ENCODE data around the gene TNRC6C.

Gene TNRC6C

GRCh38 chr17:78044280-78044835 lies 85.9 kb downstream of the TNRC6C start:
- TF ChIP-seq CTCF (IDR thresholded peaks at IDR 0.05; ENCODE audit: low read depth, low read length), result no peak
- no peak for DNase-seq (ENCODE audit: low read depth, low spot score)

GRCh38 chr17:78045316-78045715 lies 86.8 kb downstream of the TNRC6C start:
- TF ChIP-seq CTCF (IDR thresholded peaks at IDR 0.05; ENCODE audit: low read depth, low read length), result no peak
- DNase-seq (ENCODE audit: low read depth, low spot score), result no peak
- H3K4me3 ChIP-seq (ENCODE audit: low read depth, low read length), result no peak overlapping the region
- in situ Hi-C loops (cut with HindIII; ENCODE audit: low sequenced_read_pairs), result no loop called here

More at GRCh38 chr17:78044280-78044835, 85.9 kb downstream of the TNRC6C start:
- in situ Hi-C loops (cut with HindIII; ENCODE audit: low sequenced_read_pairs), result no loop called here
- no peak overlapping the region for H3K4me3 ChIP-seq (ENCODE audit: low read depth, low read length)

DNA sequence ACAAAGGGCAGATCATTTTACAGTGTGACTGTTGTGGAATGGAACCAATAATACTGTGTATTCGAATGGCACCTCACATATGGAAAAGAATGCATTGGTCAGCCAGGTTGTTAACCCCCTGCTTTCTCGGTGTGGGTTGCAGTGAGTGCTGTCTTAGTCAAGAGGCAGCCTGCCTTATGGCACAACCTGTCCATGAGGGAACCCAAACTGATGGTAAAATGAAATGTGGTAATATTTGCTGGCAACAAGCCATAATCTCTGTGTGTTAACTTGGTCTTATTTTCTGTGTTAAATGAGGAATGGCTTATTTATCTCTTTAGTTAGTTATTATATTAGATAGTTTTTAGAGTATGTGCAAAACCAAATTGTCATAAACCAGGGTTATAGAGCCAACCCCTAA lies 88.4 kb downstream of the TNRC6C start:
- TF ChIP-seq CTCF (IDR thresholded peaks at IDR 0.05; ENCODE audit: low read depth, low read length), result no peak
- no peak overlapping the region for H3K4me3 ChIP-seq (ENCODE audit: low read depth, low read length)
- in situ Hi-C loops (cut with HindIII; ENCODE audit: low sequenced_read_pairs), result no loop called here
- DNase-seq (ENCODE audit: low read depth, low spot score), result no peak

DNA sequence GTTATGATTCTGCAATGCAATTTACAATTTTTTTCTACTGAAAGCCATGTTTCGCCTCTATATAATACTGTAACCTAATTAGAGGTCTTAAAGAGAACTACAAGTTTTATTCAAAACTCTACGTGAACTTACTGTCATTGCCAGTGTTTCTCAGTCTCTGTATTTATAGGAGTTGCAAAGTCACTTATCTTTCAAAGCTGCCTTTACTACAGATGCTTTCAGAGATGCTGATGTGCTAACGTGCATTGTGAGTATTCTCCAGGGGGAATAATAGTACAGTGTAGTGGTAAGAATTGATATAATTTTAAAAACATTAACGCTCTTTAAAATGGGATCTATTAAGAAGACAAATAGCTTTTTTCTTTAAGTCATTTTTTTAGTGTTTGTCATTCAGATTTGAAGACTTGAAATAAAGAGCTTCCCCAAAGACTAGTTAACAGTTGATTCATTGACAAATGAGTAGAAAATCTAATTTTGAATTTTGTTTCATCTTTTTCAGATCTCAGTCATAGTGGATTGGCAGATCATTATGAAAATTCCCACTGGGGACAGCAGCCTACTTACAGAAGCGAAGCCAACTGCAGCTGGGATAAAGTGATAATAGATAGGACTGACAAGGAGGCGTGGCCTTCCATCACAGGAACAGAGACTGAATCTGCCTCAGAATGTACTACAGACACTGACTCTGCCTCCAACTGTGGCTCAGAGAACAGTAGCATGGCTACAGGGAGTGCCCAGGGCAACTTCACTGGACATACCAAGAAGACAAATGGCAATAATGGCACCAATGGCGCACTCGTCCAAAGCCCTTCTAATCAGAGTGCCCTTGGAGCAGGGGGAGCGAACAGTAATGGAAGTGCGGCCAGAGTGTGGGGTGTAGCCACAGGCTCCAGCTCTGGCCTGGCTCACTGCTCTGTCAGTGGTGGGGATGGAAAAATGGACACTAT lies 90.1 kb downstream of the TNRC6C start:
- in situ Hi-C loops (cut with HindIII; ENCODE audit: low sequenced_read_pairs), result no loop called here
- DNase-seq (ENCODE audit: low read depth, low spot score), result no peak
- TF ChIP-seq CTCF (IDR thresholded peaks at IDR 0.05; ENCODE audit: low read depth, low read length), result no peak
- no peak overlapping the region for H3K4me3 ChIP-seq (ENCODE audit: low read depth, low read length)

- no peak overlapping the region for H3K4me3 ChIP-seq (ENCODE audit: low read depth, low read length)
- DNase-seq (ENCODE audit: low read depth, low spot score), result no peak
- TF ChIP-seq CTCF (IDR thresholded peaks at IDR 0.05; ENCODE audit: low read depth, low read length), result no peak
- in situ Hi-C loops (cut with HindIII; ENCODE audit: low sequenced_read_pairs), result no loop called here
Observed at GRCh38 chr17:78049609-78050008, 91.1 kb downstream of the TNRC6C start.

DNA sequence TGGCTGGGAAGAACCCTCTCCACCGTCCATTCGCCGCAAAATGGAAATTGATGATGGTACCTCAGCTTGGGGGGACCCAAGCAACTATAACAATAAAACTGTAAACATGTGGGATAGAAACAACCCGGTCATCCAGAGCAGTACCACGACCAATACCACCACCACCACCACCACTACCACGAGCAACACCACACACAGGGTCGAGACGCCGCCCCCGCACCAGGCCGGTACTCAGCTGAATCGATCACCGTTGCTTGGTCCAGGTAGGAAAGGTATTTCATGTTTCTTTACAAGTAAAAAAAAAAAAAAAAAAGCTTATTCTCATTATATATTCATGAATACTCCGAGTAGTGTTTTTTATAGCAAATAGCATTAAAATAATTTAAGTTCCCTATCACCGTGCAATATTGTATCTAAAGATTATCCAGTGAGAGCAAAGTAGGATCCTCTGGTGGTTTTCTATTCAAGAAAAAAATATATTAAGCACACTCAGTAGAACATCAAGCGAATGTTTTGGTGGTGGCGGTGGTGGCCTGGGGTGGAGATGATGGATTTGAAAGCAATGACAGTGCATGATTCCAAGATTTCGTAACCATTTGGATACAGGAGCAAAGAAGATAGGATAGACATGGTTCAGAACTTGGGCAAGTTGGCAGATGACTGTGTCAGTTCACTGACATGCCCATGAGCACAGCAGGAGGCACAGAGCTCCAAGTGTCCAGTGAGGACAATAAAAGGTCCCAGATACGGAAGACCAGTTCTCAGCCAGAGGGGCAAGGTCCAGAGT lies 92.9 kb downstream of the TNRC6C start:
- no peak for TF ChIP-seq CTCF (IDR thresholded peaks at IDR 0.05; ENCODE audit: low read depth, low read length)
- DNase-seq (ENCODE audit: low read depth, low spot score), result no peak
- H3K4me3 ChIP-seq (ENCODE audit: low read depth, low read length), result no peak overlapping the region
- in situ Hi-C loops (cut with HindIII; ENCODE audit: low sequenced_read_pairs), result no loop called here
